ENCODE measurements around the gene NPTN. TPM values are rescaled to one million over a fixed set of nuclear protein-coding genes. Genes with fewer than 3 reads are reported as not detected.
A peak's percentile ranks its signal among the peaks of the same experiment; 100 is the strongest.

The NPTN gene
- total RNA-seq, 1 experiment from 2014 or later = 69.0 TPM

- no peak for DNase-seq (ENCODE audit: low read depth)
Measured at GRCh38 chr15:73632670-73633058, 525 bp downstream of the NPTN start.

GRCh38 chr15:73631915-73632669 is 1.1 kb downstream of the NPTN start:
- DNase-seq (ENCODE audit: low read depth) = peak; percentile 56

GRCh38 chr15:73630921-73631362 is 2.2 kb downstream of the NPTN start:
- no peak for DNase-seq (ENCODE audit: low read depth)

DNA sequence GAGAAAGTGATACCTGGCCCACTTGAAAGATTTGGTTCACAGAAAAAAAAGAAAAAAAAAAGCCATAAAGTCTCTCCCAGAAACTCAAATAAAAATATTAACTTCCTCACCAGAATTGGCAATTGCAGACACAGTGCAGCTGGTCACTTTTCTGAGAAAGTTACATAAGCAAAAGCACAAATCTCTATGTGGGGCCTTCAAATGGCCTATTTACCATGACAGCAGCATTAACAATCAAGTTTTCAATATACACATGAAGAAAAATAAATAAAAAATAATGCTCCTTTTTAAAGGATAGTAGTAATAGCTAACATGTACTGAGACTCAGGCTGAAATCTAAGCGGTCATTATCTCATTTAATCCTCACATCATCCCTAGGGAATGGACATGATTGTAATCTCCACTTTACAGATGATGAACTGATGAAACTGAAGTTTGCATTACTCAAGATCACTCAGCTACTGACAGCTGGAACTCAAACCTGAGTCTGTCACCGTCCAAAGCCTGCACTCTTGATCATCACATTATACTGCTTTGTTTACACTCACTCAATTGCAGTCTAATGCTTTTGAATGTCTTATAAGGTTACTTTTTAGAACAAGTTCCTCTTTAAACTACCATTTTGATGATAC is 3.3 kb downstream of the NPTN start:
- DNase-seq (ENCODE audit: low read depth) = no peak

GRCh38 chr15:73628976-73629797 is 4.0 kb downstream of the NPTN start:
- no peak for DNase-seq (ENCODE audit: low read depth)

GRCh38 chr15:73628102-73628501 is 5.1 kb downstream of the NPTN start:
- DNase-seq (ENCODE audit: low read depth) = no peak

- DNase-seq (ENCODE audit: low read depth) = no peak
Measured at GRCh38 chr15:73626072-73626471, 7.1 kb downstream of the NPTN start.

DNA sequence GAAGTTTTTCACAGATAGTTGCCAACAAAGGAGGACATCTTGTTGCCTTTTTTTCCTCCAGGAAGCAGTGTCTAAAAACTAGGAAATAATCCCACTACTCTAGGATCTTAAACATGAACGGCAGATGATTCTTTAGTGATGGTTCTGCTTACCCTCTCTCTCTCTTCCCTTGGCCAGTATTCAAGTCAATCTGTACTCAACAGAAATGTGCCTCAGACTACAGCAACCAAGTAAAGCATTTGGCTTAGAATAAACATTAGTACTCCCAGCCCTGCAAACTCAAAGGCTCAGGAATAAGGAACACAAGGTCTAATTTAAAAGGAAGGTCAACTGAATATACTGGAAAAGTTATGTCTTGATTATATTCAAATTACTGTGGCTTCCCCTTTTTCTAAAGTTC is 8.7 kb downstream of the NPTN start:
- DNase-seq (ENCODE audit: low read depth) = no peak

DNA sequence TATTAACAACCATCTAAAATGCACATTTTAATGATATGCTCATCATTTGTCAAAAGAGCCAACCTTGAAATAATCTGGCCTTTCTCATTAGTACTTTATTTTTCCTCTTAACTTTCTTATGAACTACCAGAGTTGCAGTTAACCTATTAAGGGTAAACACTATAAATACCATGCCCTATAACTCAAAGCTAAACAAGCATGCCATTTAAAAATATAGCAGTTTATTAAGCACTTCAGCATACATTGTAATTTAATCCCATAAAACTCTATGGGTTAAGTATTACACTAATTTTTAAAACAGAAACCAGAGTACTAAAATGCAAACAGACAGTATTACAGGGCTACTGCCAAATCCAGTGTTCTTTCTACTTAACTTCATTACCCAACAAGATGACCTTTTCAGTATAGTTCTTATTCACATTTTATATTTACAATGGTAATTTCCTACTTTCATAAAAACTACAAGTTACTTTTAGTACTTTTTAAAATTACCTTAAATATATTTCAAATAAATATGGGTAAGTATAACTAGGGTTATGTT is 11.8 kb downstream of the NPTN start:
- no peak for DNase-seq (ENCODE audit: low read depth)

DNA sequence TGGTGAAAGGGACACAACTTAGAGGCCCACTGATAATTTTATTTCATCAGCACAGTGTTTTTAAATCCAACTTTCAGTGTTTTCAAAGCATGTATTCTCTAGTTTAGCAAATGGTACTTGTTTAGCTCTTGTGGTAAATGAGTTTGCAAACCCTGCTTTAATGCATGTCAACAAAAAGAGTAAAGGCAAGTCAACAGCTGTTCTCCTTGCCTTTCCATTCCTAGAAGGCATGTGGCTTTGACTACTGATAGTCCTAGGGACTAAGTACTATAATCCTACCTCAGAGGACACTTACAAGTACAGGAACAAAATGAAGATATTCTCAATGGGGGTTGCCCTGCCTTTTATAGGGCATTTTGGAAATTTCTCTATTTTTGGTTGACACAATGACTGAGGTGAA is 13.1 kb downstream of the NPTN start:
- no peak for DNase-seq (ENCODE audit: low read depth)

GRCh38 chr15:73617913-73618312 is 15.3 kb downstream of the NPTN start:
- no peak for DNase-seq (ENCODE audit: low read depth)

GRCh38 chr15:73617301-73617831 is 15.8 kb downstream of the NPTN start:
- DNase-seq (ENCODE audit: low read depth) = peak; percentile 24

- DNase-seq (ENCODE audit: low read depth) = no peak
Measured at GRCh38 chr15:73608941-73609340, 24.2 kb downstream of the NPTN start.

- no peak for DNase-seq (ENCODE audit: low read depth)
Measured at GRCh38 chr15:73608475-73608874, 24.7 kb downstream of the NPTN start.

- no peak for DNase-seq (ENCODE audit: low read depth)
Measured at GRCh38 chr15:73607843-73608242, 25.3 kb downstream of the NPTN start.

- DNase-seq (ENCODE audit: low read depth) = no peak
Measured at GRCh38 chr15:73607405-73607804, 25.8 kb downstream of the NPTN start.

DNA sequence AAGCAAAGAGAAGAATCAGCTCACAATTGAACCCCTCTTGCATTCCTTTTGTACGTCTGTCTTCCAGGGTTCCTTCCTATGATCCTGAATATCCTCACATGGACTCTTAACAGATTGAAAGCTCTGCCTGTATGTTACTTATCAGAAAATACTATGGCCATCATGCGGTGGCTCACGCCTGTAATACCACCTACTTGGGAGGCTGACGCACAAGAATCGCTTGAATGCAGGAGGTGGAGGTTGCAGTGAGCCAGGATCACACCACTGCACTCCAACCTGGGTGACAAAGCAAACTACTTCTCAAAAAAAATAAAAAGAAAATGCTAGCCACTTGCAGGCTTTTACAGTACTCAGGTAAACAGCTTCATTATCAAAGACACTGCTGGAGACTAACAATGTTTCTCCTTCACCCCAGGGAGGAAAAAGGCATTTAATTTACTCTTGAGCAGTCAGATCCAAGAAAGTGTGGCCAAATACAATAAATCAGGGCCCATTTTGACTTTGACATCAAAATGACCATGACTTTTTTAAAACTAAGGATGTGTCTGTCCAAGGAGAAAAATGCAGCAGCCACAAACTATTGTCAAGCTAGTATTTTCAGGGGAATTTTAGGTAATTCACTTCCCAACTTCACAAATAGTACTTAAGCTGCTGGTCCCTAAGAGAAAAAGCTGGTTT is 27.3 kb downstream of the NPTN start:
- no peak for DNase-seq (ENCODE audit: low read depth)

DNA sequence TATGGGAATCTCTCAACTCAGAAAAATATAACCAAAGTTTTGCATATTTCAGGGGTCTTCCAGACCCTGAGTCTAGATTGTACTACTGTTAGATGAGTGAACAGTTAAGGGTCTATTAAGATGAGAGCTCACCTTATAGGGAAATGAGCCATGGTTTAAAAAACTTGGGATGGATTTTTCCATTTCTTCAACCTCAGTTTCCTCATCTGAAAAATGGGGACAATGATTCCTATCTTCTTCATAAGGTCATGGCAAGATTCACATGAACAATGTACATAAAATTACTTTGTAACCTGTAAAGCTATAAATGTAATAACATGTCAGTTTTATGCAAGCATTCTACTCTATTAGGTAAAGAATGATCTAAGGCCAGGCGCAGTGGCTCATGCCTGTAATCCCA is 28.7 kb downstream of the NPTN start:
- no peak for DNase-seq (ENCODE audit: low read depth)

GRCh38 chr15:73602992-73603391 is 30.2 kb downstream of the NPTN start:
- DNase-seq (ENCODE audit: low read depth) = no peak

DNA sequence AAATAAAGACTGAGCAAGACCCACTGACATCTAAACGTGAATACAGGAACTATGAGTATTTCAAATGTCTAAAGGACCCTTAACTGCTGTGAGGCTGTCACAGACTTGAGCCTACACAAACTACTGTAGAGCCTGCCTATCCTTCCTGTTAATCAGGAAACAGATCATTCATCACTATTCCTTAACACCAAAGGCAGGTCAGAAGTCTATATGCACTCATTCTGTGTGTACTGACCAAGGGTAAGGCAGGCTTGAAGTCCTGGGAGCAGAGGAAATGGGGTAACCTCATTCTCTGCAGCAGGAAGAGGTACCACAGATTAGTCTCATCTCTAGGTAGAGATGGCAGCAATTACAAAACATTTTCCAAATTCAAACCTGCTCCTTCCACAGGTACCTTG is 30.7 kb downstream of the NPTN start:
- DNase-seq (ENCODE audit: low read depth) = no peak
